H9 (cell line): ENCODE results near the gene LIPE. TPM values are rescaled to one million over a fixed set of nuclear protein-coding genes. Genes with fewer than 3 reads are reported as not detected.

Experiments used
- DNase-seq: peaks from one replicate; pipeline ENCODE4 v3.0.0-alpha.2; 2017
- H2AFZ ChIP-seq: one replicate; pipeline ENCODE4 v1.6.1; 2013; ENCODE audit warnings: mild to moderate bottlenecking, low read length, control low read depth, moderate library complexity
- H2AK5ac ChIP-seq: 2 replicates; pipeline ENCODE4 v1.6.1; 2013; ENCODE audit warnings: low read length, control low read depth, mixed read lengths; ENCODE audit not compliant: insufficient read length
- H2BK120ac ChIP-seq: one replicate; pipeline ENCODE4 v1.6.1; 2013; ENCODE audit warnings: low read depth, mild to moderate bottlenecking, low read length, control low read depth, inconsistent platforms; ENCODE audit not compliant: poor library complexity, severe bottlenecking
- H2BK12ac ChIP-seq: 2 replicates; pipeline ENCODE4 v1.6.1; 2013; ENCODE audit warnings: low read length, control low read depth, mixed read lengths, low read depth; ENCODE audit not compliant: insufficient read length
- H2BK15ac ChIP-seq: 2 replicates; pipeline ENCODE4 v1.6.1; 2013; ENCODE audit warnings: low read depth, low read length, control low read depth
- H2BK20ac ChIP-seq: one replicate; pipeline ENCODE4 v1.6.1; 2013; ENCODE audit warnings: low read depth, mild to moderate bottlenecking, low read length, control low read depth, inconsistent platforms; ENCODE audit not compliant: poor library complexity, severe bottlenecking
- H2BK5ac ChIP-seq: 2 replicates; pipeline ENCODE4 v1.6.1; 2013; ENCODE audit warnings: low read length, control low read depth, mixed read lengths; ENCODE audit not compliant: insufficient read length
- H3K14ac ChIP-seq: 2 replicates; pipeline ENCODE4 v1.6.1; 2013; ENCODE audit warnings: low read length, control low read depth; ENCODE audit not compliant: insufficient read depth
- H3K18ac ChIP-seq: 2 replicates; pipeline ENCODE4 v1.6.1; 2013; ENCODE audit warnings: low read depth, mild to moderate bottlenecking, mixed read lengths, low read length, control low read depth; ENCODE audit not compliant: insufficient read length
- H3K23ac ChIP-seq: 2 replicates; pipeline ENCODE4 v1.6.1; 2013; ENCODE audit warnings: low read length, control low read depth, mixed read lengths, low read depth; ENCODE audit not compliant: insufficient read length
- H3K23me2 ChIP-seq: 2 replicates; pipeline ENCODE4 v1.6.1; 2013; ENCODE audit warnings: low read depth, mild to moderate bottlenecking, mixed read lengths, low read length, control low read depth; ENCODE audit not compliant: insufficient read length, poor library complexity, severe bottlenecking
- H3K27ac ChIP-seq: 2 replicates; pipeline ENCODE4 v1.5.1; 2013; ENCODE audit warnings: low read length, control low read depth, mixed read lengths, low read depth; ENCODE audit not compliant: insufficient read length
- H3K27me3 ChIP-seq: 2 replicates; pipeline ENCODE4 v1.6.1; 2013; ENCODE audit warnings: low read length, control low read depth, inconsistent platforms; ENCODE audit not compliant: insufficient read depth
- H3K4ac ChIP-seq: 2 replicates; pipeline ENCODE4 v1.6.1; 2013; ENCODE audit warnings: low read depth, mild to moderate bottlenecking, control low read depth, inconsistent platforms, low read length, moderate library complexity
- H3K4me1 ChIP-seq: 2 replicates; pipeline ENCODE4 v1.6.1; 2013; ENCODE audit warnings: low read length, control low read depth, inconsistent platforms; ENCODE audit not compliant: insufficient read depth
- H3K4me2 ChIP-seq: 2 replicates; pipeline ENCODE4 v1.6.1; 2013; ENCODE audit warnings: low read length, control low read depth, mixed read lengths; ENCODE audit not compliant: insufficient read length, insufficient read depth
- H3K56ac ChIP-seq: 2 replicates; pipeline ENCODE4 v1.6.1; 2013; ENCODE audit warnings: low read depth, mild to moderate bottlenecking, mixed read lengths, low read length, control low read depth; ENCODE audit not compliant: insufficient read length
- H3K79me1 ChIP-seq: 2 replicates; pipeline ENCODE4 v1.6.1; 2013; ENCODE audit warnings: low read depth, mild to moderate bottlenecking, moderate library complexity, low read length, control low read depth, inconsistent platforms; ENCODE audit not compliant: insufficient read depth, poor library complexity, severe bottlenecking
- H3K79me2 ChIP-seq: 2 replicates; pipeline ENCODE4 v1.6.1; 2013; ENCODE audit warnings: low read length, control low read depth, inconsistent platforms; ENCODE audit not compliant: insufficient read depth
- H3K9ac ChIP-seq: 2 replicates; pipeline ENCODE4 v1.6.1; 2013; ENCODE audit warnings: low read length, control low read depth, mixed read lengths; ENCODE audit not compliant: insufficient read length; ENCODE audit errors: extremely low read depth
- H3K9me3 ChIP-seq: one replicate; pipeline ENCODE4 v1.6.1; 2013; ENCODE audit warnings: low read depth, low read length, inconsistent platforms; ENCODE audit not compliant: control insufficient read depth
- H3T11ph ChIP-seq: one replicate; pipeline ENCODE4 v1.6.1; 2013; ENCODE audit warnings: mild to moderate bottlenecking, low read length, control low read depth, inconsistent platforms
- H4K20me1 ChIP-seq: one replicate; pipeline ENCODE4 v1.6.1; 2013; ENCODE audit not compliant: control insufficient read depth, insufficient read length, insufficient read depth
- H4K5ac ChIP-seq: 2 replicates; pipeline ENCODE4 v1.6.1; 2013; ENCODE audit warnings: low read depth, mild to moderate bottlenecking, mixed read lengths, low read length, control low read depth; ENCODE audit not compliant: insufficient read length
- H4K8ac ChIP-seq: replicated peaks from 2 replicates; pipeline ENCODE4 v1.6.1; 2013; ENCODE audit warnings: low read length, control low read depth, mixed read lengths, low read depth; ENCODE audit not compliant: insufficient read length
- H4K91ac ChIP-seq: 2 replicates; pipeline ENCODE4 v1.6.1; 2013; ENCODE audit warnings: low read depth, mild to moderate bottlenecking, moderate library complexity, mixed read lengths, low read length, control low read depth; ENCODE audit not compliant: insufficient read length
- H3K27ac Mint-ChIP-seq, 3 experiments: 2 replicates in 2 of 3; 3 replicates in 1 of 3; pipeline ENCODE4 v1.8.0; 2020 to 2021; ENCODE audit warnings: mixed read lengths in 3 of 3, mild to moderate bottlenecking in 1 of 3, moderate library complexity in 1 of 3
- H3K27me3 Mint-ChIP-seq: 2 replicates; pipeline ENCODE4 v1.8.0; 2021; ENCODE audit warnings: low read depth, mild to moderate bottlenecking, moderate library complexity, mixed read lengths
- H3K36me3 Mint-ChIP-seq, 3 experiments: 2 replicates in 2 of 3; 3 replicates in 1 of 3; pipeline ENCODE4 v1.8.0; 2020 to 2021; ENCODE audit warnings: low read depth in 3 of 3, mixed read lengths in 3 of 3; ENCODE audit not compliant: insufficient read depth in 1 of 3
- H3K4me1 Mint-ChIP-seq, 2 experiments: 2 replicates each; pipeline ENCODE4 v1.8.0; 2020; ENCODE audit warnings: mixed read lengths in 2 of 2
- H3K4me3 Mint-ChIP-seq, 2 experiments: 2 replicates in 1 of 2; 3 replicates in 1 of 2; pipeline ENCODE4 v1.8.0; 2020 to 2021; ENCODE audit warnings: mild to moderate bottlenecking in 2 of 2, mixed read lengths in 2 of 2, moderate library complexity in 1 of 2
- H3K9me3 Mint-ChIP-seq, 2 experiments: 2 replicates in 1 of 2; 3 replicates in 1 of 2; pipeline ENCODE4 v1.8.0; 2020; ENCODE audit warnings: mild to moderate bottlenecking in 2 of 2, mixed read lengths in 2 of 2, moderate library complexity in 1 of 2
- WGBS: extraction: QIAGEN DNeasy Blood & Tissue Kit; methylation state at CpG from one replicate; pipeline ENCODE4 v1.1.7; 2013; ENCODE audit warnings: missing lambda C conversion rate, low lambda C conversion rate, mixed read lengths; ENCODE audit not compliant: insufficient read length; ENCODE audit errors: extremely low coverage; 5-methylcytosine and 5-hydroxymethylcytosine counted together
- total RNA-seq: library from RNA; stranded (reverse); gene quantifications from 2 replicates; pipeline ENCODE4 v1.2.1, GENCODE V29; 2021
- TF ChIP-seq, protein P1 (sequence below): fragments of 200-600 bp; sonication (generic); conservative IDR thresholded peaks from 3 replicates; pipeline ENCODE4 v1.8.0; 2021; ENCODE audit warnings: antibody characterized with exemption, mild to moderate bottlenecking

LIPE gene
- total RNA-seq, 1 experiment from 2014 or later: 6.3 TPM

- H4K8ac ChIP-seq: no peak overlapping the region
- DNase-seq: no peak
- no CpG with 5 or more reads among the region's 25 CpGs for WGBS
- H3K27ac Mint-ChIP-seq: peak overlapping the region in 2 of 3 experiments; percentile 11 to 55; a peak in 4 of 7 replicates
- peaks cover 44% of the 10 kb centered on the region for H3K27me3 Mint-ChIP-seq
- no peak overlapping the region for H2BK12ac ChIP-seq
- H3K9ac ChIP-seq: peak overlapping the region; percentile 58
- no peaks in the 10 kb centered on the region for H3K79me1 ChIP-seq
- no peak overlapping the region for H3K27ac ChIP-seq
- no peak overlapping the region for H4K5ac ChIP-seq
- no peak overlapping the region for H2BK15ac ChIP-seq
- H3K9me3 Mint-ChIP-seq: no peaks in the 10 kb centered on the region
- peaks cover 3% of the 10 kb centered on the region; the same call in 1 of the 2 replicates for H3K4me1 ChIP-seq
- H3K36me3 Mint-ChIP-seq: peaks cover 5 to 10% (median 10%) of the 10 kb centered on the region in 3 experiments; a peak in 6 of 7 replicates
- no peaks in the 10 kb centered on the region for H3K27me3 ChIP-seq
- no peak overlapping the region for H2BK120ac ChIP-seq
- no peak overlapping the region for H3K56ac ChIP-seq
- H3K14ac ChIP-seq: 0 out of 2 replicates have a peak overlapping the region, but pooled peaks have one; percentile 10
- H2AFZ ChIP-seq: no peak overlapping the region
- TF ChIP-seq, protein P1, sequence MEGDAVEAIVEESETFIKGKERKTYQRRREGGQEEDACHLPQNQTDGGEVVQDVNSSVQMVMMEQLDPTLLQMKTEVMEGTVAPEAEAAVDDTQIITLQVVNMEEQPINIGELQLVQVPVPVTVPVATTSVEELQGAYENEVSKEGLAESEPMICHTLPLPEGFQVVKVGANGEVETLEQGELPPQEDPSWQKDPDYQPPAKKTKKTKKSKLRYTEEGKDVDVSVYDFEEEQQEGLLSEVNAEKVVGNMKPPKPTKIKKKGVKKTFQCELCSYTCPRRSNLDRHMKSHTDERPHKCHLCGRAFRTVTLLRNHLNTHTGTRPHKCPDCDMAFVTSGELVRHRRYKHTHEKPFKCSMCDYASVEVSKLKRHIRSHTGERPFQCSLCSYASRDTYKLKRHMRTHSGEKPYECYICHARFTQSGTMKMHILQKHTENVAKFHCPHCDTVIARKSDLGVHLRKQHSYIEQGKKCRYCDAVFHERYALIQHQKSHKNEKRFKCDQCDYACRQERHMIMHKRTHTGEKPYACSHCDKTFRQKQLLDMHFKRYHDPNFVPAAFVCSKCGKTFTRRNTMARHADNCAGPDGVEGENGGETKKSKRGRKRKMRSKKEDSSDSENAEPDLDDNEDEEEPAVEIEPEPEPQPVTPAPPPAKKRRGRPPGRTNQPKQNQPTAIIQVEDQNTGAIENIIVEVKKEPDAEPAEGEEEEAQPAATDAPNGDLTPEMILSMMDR: no peak
- no peak overlapping the region for H4K91ac ChIP-seq
- H3K23ac ChIP-seq: no peak overlapping the region
- no peak overlapping the region for H2BK20ac ChIP-seq
- H3K4me1 Mint-ChIP-seq: peaks cover 26 to 37% of the 10 kb centered on the region in 2 experiments
- H3K23me2 ChIP-seq: peaks cover 21% of the 10 kb centered on the region
- no peak overlapping the region for H3K18ac ChIP-seq
- peak overlapping the region; percentile 85 for H3K4me2 ChIP-seq
- no peak overlapping the region for H2AK5ac ChIP-seq
- H3K79me2 ChIP-seq: no peaks in the 10 kb centered on the region
- no peaks in the 10 kb centered on the region for H3K9me3 ChIP-seq
- H3T11ph ChIP-seq: no peak overlapping the region
- H3K4me3 Mint-ChIP-seq: peak overlapping the region; percentile 91 to 95
- H2BK5ac ChIP-seq: no peak overlapping the region
- H3K4ac ChIP-seq: no peak overlapping the region
- peaks cover 3% of the 10 kb centered on the region for H4K20me1 ChIP-seq
Measured at GRCh38 chr19:42397263-42398166, 29.7 kb downstream of the LIPE start.
